ENCODE measurements around the gene SPAG16.

DNA sequence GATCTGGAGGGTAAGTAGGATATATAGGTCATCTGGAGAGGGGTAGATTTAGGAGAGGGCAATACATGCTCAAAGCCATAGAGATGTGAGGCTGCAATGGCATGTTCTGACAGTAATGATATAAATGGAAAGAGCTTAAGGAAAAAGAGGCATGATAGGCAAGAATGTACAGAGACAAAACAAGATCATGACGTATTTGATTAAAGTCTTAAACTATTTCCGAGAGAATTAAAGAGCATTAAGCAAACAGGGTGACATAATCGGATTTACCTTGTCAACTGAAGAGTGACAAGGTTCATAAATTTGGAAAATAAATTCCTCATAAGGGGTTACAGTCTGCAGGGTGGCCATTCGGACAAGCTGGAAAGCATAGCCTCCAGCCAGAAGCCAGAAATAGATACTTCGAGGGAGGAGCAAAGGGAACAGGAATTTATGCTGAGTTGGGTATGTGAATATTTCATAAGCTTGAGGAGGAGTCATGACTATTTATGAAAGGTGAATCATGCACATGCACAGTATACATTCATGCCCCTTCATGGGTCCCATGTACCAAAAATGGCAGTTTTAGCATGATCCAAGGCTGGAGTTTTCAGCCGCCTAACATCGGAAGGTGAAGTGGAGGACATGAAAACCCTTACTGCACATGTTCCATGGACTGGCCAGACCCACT lies 730.4 kb downstream of the SPAG16 start:
- TF ChIP-seq POLR2A (IDR thresholded peaks at IDR 0.05), result no peak
- TF ChIP-seq, protein P1, sequence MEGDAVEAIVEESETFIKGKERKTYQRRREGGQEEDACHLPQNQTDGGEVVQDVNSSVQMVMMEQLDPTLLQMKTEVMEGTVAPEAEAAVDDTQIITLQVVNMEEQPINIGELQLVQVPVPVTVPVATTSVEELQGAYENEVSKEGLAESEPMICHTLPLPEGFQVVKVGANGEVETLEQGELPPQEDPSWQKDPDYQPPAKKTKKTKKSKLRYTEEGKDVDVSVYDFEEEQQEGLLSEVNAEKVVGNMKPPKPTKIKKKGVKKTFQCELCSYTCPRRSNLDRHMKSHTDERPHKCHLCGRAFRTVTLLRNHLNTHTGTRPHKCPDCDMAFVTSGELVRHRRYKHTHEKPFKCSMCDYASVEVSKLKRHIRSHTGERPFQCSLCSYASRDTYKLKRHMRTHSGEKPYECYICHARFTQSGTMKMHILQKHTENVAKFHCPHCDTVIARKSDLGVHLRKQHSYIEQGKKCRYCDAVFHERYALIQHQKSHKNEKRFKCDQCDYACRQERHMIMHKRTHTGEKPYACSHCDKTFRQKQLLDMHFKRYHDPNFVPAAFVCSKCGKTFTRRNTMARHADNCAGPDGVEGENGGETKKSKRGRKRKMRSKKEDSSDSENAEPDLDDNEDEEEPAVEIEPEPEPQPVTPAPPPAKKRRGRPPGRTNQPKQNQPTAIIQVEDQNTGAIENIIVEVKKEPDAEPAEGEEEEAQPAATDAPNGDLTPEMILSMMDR (IDR thresholded peaks at IDR 0.05), result no peak

All from body of pancreas (tissue), 4 donors.